Mammary epithelial cell (primary cell): Measurements from ENCODE around the gene CPT2.

Source experiments
- CTCF ChIP-seq, 2 donors: IDR thresholded peaks in 1 of 2; conservative IDR thresholded peaks in 1 of 2; 2 replicates each; pipeline ENCODE4 v1.5.1; 2011 to 2012; ENCODE audit warnings: inconsistent platforms in 2 of 2, low read length in 2 of 2, mild to moderate bottlenecking in 2 of 2, control low read depth in 1 of 2, low read depth in 1 of 2; ENCODE audit not compliant: insufficient read depth in 1 of 2; ENCODE audit errors: extremely low read depth in 1 of 2
- EZH2 ChIP-seq: IDR thresholded peaks from 2 replicates; pipeline ENCODE4 v1.6.1; 2012; ENCODE audit warnings: low read length, inconsistent platforms, borderline replicate concordance

- no peak for TF ChIP-seq CTCF (conservative IDR thresholded peaks at IDR 0.05 in 1 of 2, IDR thresholded peaks at IDR 0.05 in 1 of 2; ENCODE audit: extremely low read depth in 1 of 2, insufficient read depth in 1 of 2, low read depth in 1 of 2, low read length in 2 of 2)
- TF ChIP-seq EZH2: no peak
These were observed 10.2 kb downstream of the CPT2 start for GRCh38 chr1:53206735-53207379.
